SK-MEL-5 (cell line): ENCODE measurements around the gene ART3. TPM values are rescaled to one million over a fixed set of nuclear protein-coding genes. Genes with fewer than 3 reads are reported as not detected.
A peak's percentile ranks its signal among the peaks of the same experiment; 100 is the strongest.
"Not testable (repeated sequence)": the region's sequence is repeated elsewhere in the genome, so short reads cannot be mapped to it uniquely, and the experiment has no call there.

Experiments used
- DNase-seq: peaks from one replicate; pipeline ENCODE4 v3.0.0-alpha.2; 2016; ENCODE audit warnings: low read depth, low spot score
- in situ Hi-C: cut with HindIII; loops from 2 replicates; pipeline ENCODE4 v1.10.0; 2016; ENCODE audit warnings: low sequenced_read_pairs, high pct_unique_total_duplicates, low pct_unique_long_range_greater_than_20kb
- polyA plus RNA-seq, 2 experiments: library from polyadenylated mRNA; depleted of rRNA; stranded (reverse); fragments of >200 nt; gene quantifications; 2 replicates each; pipeline ENCODE4 v1.2.3, GENCODE V29; 2015
- total RNA-seq: library from RNA; depleted of rRNA; stranded (reverse); fragments of >200 nt; shearing (Covaris generic); gene quantifications from 2 replicates; pipeline ENCODE4 v1.2.3, GENCODE V29; 2014; rRNA removed

The ART3 gene, protein sequence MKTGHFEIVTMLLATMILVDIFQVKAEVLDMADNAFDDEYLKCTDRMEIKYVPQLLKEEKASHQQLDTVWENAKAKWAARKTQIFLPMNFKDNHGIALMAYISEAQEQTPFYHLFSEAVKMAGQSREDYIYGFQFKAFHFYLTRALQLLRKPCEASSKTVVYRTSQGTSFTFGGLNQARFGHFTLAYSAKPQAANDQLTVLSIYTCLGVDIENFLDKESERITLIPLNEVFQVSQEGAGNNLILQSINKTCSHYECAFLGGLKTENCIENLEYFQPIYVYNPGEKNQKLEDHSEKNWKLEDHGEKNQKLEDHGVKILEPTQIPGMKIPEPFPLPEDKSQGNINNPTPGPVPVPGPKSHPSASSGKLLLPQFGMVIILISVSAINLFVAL
- 8.5 and 9.7 TPM in 2 replicates for total RNA-seq
- 6.0 and 7.0 TPM in 2 replicates for polyA plus RNA-seq (2015; cell fraction: cytosol; rRNA removed)
- 20.4 and 35.4 TPM in 2 replicates for polyA plus RNA-seq (2015; cell fraction: nucleus; rRNA removed)

DNA sequence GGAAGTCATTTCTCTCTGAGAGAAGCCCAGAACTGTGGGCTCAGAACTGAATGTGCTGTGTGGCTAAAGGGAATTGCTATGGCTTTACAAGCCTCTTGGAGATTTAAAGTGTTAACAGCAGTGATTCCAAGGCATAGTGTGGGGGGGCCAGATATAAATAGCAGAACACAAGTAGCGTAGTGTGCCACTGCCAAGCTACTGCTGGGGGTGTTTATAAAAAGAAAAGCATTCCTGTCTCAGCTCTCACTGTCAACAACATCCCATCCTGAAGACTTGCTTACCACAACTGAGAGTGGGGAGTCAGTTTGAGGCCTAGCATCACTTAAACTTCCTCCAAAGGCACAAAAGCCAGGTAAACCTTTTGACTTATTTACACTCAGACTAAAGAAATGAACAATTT is at the start of gene ART3:
Gene ART3 (plus strand): TSS at position 242 of the 400 bp plus-strand sequence. CDS start 1,181 bp downstream, outside the sequence.
- in situ Hi-C loops = no loop called here

DNA sequence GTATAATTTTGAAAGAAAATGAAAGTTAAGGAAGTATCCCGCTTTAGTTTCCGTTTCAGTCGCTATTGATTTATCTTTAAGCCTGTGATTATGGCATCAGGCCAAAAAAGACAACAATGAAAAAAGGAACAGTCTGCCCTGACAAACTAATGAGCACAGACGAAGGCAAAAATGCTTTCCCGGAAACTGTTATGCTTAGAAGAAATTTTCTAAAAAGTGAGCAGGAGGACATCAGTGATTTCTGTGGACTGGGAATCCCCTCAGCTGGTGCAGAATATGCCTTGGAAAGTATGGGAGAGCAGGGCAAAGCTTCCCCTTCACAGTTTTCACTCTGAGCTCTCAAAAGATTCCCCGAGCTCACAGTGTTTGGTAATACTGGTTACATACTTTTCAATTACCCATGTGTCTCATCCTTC is 46.2 kb upstream of the ART3 start:
- DNase-seq = peak; percentile 32
- in situ Hi-C loops = no loop called here

More for the DNA sequence above, at the start of gene ART3:
- no peak for DNase-seq

DNA sequence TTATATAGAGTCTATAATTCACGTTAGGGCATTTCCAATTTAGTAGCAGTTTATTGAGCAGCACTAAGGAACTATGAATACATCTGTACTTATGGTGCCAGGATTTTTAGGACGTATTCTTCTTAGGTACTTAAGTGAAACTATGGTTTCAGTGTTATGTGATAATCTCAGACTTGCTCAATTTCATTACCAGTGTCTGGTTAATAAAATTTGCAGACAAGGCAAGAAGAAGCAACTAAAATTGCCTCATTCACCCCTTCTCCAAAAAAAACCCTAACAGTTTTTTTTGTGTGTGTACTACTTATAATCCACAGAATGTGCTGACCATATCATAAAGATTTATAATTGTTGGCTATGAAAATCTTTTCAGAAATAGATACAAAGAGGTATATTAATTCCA is 45.2 kb upstream of the ART3 start:
- in situ Hi-C loops = no loop called here

DNA sequence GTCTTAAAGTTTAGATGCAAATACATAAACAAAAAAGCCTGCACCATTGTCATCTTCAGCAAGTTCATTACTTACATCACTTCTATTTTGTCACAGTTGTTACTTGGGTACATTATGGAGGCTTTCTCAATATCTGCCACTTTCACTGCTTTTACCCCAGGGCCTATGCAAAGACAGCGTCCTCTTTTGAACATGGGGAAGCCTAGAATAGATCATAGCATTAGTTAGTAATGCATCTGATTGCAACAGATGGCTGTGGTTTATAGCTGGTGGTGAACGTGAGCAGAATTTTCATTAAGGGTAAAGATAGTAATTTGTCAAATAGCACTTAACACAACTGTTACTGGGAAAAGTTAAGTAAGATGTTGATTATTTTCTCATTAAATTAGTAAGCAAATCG is 39.4 kb upstream of the ART3 start:
- no peak for DNase-seq
- in situ Hi-C loops = no loop called here

More for the DNA sequence above, 45.2 kb upstream of the ART3 start:
- DNase-seq = no peak

DNA sequence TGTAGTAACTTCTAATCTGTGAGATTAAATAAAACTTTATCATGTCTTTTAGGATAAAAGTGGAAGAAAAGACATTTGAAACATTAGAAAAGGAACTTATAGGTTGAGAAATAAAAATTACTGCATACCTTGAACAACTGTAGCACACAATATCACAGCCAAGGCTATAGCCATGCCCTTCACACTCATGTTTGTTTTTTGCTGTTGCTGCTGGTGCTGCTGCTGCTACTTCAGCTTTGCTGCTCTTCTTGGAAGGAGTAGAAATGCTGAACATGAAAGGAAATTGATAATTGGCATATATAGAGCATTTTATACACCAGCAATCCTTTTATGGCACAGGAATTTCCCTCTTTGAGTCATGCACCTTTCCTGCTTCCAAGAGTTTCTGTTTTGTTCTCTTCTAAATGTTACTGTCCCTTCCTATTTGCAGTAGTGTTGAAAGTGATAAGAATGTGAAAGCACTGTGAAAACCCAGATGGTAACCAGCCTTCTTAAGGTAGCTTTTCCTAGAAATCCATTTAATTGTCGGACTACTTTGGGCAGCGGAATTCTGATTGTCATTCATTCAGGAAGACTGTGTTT is 38.6 kb upstream of the ART3 start, which contains the start of gene CXCL11:
Gene CXCL11 (minus strand): TSS at position 272 of the 582 bp plus-strand sequence. CDS start 83 bp downstream, at position 189.
- no peak for DNase-seq
- in situ Hi-C loops = no loop called here

DNA sequence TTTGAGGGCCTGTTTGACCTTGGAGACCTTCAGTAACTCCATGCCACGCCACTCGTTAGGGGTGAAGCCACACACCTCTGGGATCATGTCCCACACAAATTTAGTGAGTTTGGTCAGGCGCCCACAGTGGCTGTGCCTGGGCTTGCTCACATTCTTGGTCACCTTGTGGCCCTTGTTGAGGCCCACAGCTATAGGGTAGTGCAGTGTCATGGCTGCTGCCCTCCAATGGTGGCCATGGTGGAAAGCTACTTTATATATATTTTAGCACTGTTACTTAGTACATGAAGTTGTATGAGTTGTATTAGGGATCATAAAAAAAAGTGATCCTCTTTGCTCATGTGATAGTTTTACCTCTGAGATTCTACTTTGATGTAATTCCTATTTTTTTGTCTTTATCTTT is 37.7 kb upstream of the ART3 start:
- in situ Hi-C loops = no loop called here
- no peak for DNase-seq

DNA sequence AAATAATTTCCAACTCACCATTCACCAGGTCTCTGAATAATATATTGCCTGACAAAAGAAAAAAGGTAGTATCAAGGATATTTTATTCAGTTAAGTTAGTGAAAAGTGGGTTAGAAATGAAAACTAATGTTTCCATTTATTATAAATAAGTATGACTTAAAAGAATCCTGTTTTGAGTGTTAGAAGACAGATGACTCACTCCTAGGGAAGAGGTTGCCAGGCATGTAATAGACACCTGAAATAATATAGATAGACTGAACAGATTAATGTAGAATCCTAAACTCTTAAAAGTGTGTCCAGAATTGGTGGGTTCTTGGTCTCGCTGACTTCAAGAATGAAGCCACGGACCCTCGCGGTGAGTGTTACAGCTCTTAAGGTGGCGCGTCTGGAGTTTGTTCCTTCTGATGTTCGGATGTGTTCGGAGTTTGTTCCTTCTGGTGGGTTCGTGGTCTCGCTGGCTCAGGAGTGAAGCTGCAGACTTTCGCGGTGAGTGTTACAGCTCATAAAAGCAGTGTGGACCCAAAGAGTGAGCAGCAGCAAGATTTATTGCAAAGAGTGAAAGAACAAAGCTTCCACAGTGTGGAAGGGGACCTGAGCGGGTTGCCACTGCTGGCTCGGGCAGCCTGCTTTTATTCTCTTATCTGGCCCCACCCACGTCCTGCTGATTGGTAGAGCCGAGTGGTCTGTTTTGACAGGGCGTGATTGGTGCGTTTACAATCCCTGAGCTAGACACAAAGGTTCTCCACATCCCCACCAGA is 32.1 kb upstream of the ART3 start:
- DNase-seq, in situ Hi-C loops: not testable (repeated sequence)

DNA sequence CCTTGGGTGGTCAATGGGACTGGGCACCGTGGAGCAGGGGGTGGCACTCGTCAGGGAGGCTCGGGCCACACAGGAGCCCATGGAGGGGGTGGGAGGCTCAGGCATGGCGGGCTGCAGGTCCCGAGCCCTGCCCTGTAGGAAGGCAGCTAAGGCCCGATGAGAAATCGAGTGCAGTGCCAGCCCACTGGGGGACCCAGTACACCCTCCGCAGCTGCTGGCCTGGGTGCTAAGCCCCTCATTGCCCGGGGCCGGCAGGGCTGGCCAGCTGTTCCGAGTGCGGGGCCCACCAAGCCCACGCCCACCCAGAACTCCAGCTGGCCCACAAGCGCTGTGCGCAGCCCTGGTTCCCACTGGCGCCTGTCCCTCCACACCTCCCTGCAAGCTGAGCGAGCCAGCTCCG is 31.2 kb upstream of the ART3 start:
- in situ Hi-C loops, DNase-seq: not testable (repeated sequence)

DNA sequence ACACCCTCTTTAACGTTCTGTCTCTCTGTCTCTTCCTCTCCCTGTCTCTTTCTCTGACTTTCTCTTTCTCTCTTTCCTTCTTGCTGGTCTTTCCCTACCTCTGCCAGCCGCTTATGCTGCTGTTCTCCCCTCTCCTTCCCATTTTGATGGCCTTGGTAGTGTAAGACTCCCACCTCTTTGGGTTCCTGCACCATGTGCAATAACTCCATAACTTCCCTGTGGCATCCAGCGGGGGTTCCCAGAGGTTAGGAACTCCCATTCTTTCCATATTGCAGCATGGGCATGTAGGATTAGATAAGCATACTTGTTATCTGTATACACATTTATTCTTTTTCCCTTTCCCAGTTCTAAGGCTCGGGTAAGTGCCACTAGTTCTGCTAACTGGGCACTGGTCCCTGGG is 29.8 kb upstream of the ART3 start:
- in situ Hi-C loops, DNase-seq: not testable (repeated sequence)

DNA sequence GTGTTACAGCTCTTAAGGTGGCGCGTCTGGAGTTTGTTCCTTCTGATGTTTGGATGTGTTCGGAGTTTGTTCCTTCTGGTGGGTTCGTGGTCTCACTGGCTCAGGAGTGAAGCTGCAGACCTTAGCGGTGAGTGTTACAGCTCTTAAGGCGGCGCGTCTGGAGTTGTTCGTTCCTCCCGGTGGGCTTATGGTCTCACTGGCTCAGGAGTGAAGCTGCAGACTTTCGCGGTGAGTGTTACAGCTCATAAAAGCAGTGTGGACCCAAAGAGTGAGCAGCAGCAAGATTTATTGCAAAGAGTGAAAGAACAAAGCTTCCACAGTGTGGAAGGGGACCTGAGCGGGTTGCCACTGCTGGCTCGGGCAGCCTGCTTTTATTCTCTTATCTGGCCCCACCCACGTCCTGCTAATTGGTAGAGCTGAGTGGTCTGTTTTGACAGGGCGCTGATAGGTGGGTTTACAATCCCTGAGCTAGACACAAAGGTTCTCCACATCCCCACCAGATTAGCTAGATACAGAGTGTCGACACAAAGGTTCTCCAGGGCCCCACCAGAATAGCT is 24.6 kb upstream of the ART3 start:
- in situ Hi-C loops, DNase-seq: not testable (repeated sequence)

DNA sequence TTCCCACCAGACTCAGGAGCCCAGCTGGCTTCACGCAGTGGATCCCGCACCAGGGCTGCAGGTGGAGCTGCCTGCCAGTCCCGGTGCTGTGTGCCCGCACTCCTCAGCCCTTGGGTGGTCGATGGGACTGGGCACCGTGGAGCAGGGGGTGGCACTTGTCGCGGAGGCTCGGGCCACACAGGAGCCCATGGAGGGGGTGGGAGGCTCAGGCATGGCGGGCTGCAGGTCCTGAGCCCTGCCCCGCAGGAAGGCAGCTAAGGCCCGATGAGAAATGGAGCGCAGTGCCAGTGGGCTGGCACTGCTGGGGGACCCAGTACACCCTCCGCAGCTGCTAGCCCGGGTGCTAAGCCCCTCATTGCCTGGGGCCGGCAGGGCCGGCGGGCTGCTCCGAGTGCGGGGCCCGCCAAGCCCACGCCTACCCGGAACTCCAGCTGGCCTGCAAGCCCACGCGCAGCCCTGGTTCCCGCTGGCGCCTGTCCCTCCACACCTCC is 23.9 kb upstream of the ART3 start:
- DNase-seq, in situ Hi-C loops: not testable (repeated sequence)

DNA sequence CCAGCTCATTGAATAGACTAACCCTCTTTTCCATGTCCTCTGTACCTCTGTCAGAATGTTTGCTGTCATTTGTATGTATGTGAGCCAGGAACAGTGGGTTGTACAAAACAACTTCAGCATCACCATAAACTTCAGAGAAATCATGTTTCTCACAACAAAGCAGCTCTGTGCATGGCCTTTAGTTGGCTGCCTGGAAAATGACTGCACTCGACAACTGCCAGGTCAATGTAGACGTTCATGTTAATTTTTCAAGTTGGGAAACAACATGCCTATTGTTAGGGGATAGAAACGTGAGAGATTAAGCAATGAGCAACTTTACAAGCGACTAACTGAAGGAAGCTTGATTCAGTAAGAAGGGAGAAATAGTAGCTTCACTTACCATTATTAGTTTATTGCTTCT is 20.8 kb upstream of the ART3 start:
- in situ Hi-C loops = no loop called here
- peak; percentile 92 for DNase-seq

DNA sequence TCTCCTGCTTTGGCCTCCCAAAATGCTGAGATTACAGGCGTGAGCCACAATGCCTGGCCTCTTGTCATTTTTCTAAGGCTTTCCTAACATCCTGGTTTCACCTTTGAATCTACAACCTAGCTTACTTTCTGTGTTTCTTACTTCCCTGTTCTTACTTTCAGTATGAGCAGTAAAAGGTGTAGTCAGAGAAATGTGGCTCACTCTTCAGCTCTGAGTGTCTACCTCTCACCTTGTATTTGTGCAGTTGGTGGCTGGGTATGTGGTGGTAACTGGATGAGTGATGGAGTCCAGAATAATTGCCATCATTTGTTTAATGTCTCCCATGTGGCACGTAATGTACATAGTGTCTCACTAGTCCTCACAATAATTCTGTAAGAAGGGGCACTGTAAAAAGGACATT is 19.5 kb upstream of the ART3 start:
- DNase-seq = no peak
- in situ Hi-C loops = no loop called here

DNA sequence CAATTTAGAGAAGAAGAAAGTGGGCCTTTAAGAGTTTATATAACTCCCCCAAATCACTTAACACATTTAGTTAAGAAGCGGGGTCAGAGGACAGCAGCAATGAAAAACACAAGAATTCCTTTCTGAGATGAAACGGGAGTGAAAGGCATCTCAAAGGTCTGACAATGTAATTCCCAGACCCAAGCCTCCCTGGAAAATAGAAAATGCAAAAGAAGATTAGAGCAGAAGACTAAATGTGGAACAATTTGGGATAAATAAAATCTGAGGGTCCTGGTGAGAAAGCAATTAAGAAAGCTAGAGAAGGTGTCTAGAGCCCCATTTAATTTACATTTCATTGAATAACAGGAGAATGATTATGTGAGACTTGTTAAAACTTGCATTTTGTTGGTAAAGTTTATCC is 19.1 kb upstream of the ART3 start:
- in situ Hi-C loops = no loop called here
- DNase-seq = no peak

DNA sequence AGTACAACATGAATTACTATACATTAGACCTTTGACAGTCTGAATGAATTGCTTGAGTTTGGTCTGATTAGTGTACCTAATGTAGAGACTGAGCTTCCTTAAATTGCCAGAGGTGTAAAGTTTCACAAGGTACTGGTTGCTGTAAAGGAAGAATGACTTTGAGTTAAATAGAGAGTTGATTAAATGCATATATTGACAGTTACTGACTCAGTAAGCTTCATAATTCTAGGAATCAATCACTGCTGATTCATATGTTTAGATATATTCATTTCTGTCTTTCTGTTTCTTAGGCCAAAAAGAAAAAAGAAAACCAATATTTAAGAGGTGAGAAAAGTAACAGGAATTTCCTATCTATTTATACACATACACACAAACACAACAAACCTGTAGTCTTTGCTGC is 16.2 kb upstream of the ART3 start:
- no peak for DNase-seq
- in situ Hi-C loops = no loop called here

DNA sequence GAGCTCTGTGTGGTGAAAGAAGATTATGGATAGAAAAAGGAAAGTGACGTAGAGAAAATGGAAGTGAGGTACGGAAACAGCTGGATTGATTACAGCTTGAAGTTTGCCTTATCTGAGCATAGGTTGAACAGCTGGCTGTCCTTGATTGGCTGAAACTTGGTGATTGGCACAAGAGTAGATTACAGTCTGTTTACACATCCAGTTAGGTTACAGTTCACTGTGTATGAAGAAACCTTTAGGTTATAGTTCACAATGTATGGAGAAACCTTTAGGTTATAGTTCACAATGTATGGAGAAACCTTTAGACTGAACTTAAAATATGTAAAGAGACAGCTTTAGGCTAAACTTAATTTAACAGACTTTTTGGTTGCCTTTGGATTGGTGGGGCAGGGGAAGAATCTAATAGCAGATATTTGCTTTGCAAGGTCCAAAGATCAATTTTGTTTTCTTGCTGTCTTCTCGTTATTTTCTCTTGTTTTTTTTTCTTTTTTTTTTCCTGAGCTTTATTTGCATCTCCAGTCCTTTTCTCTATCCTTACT is 15.6 kb upstream of the ART3 start:
- in situ Hi-C loops = no loop called here
- peak; percentile 29 for DNase-seq

DNA sequence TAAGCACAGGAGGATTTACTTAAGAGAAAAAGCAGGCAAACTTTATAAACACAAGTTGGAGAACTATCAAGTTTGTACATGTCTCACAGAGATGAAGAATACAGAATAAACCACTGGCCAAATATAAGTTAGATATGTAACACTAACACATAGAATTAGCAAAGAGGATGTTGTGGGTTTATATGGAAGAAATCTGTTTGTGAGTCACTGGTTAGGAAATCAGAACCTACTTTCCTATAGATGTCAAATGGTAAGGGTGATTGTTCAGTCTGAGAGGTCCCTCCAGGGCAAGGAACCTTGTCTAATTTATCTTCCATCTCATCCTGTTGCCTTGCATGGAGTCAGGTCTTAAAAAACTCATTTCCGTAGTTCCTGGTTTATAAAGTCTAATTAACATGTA is 14.8 kb upstream of the ART3 start:
- in situ Hi-C loops = no loop called here
- peak; percentile 22 for DNase-seq
